Right cardiac atrium (tissue), 5 donors: Measurements from ENCODE around the gene RSPH3. TPM values are rescaled to one million over a fixed set of nuclear protein-coding genes. Genes with fewer than 3 reads are reported as not detected.
"Not testable (repeated sequence)": the region's sequence is repeated elsewhere in the genome, so short reads cannot be mapped to it uniquely, and the experiment has no call there.

Source experiments
- ATAC-seq, 2 donors: fragments of 200-7000 bp; cut with Tn5 transposase; one replicate each; pipeline versions ENCODE4 v1.8.0 to v1.9.1; 2020; ENCODE audit warnings: moderate library complexity in 2 of 2, mild to moderate bottlenecking in 1 of 2
- DNase-seq, 3 donors: peaks; one replicate each; pipeline ENCODE4 v3.0.0-alpha.2; 2020
- H3K27ac ChIP-seq: one replicate; pipeline ENCODE4 v1.5.1; 2013; ENCODE audit warnings: mild to moderate bottlenecking, low read length, control low read depth, moderate library complexity
- H3K27me3 ChIP-seq: one replicate; pipeline ENCODE4 v1.6.1; 2013; ENCODE audit not compliant: control insufficient read depth, insufficient read depth
- H3K4me1 ChIP-seq: one replicate; pipeline ENCODE4 v1.6.1; 2013; ENCODE audit warnings: low read length; ENCODE audit not compliant: control insufficient read depth, insufficient read depth
- H3K4me3 ChIP-seq: one replicate; pipeline ENCODE4 v1.5.1; 2013; ENCODE audit warnings: low read length, control low read depth
- H3K9me3 ChIP-seq: one replicate; pipeline ENCODE4 v1.6.1; 2013; ENCODE audit warnings: low read length; ENCODE audit not compliant: control insufficient read depth
- WGBS: extraction: QIAGEN DNeasy Blood & Tissue Kit; methylation state at CpG from one replicate; pipeline ENCODE4 v1.1.7; 2013; 5-methylcytosine and 5-hydroxymethylcytosine counted together
- intact Hi-C, 4 donors: fragments of 100-400 bp; cut with DNase I; formaldehyde crosslinking; loops; one replicate each; pipeline versions ENCODE4 v1.11.0 to v1.14.0; 2022 to 2023
- polyA plus RNA-seq: library from polyadenylated mRNA; stranded (reverse); fragments of 200-250 nt; gene quantifications from one replicate; pipeline ENCODE4 v1.2.3, GENCODE V29; 2013
- total RNA-seq, 4 donors: library from RNA; stranded (reverse); fragmentation: NEBNext Ultra II Directional; extraction: Animal tissue kit (Norgen Biotek cat#: 25700); gene quantifications; one replicate each; pipeline ENCODE4 v1.2.1, GENCODE V29; 2021
- donor health status: healthy with polysubstance abuse.
- donor health status: DM: no; HTN: yes; CAD: no.
- donor health status: DM: no; HTN: no; CAD: no.
- donor health status: DM: no; HTN: yes; CAD: no; lungs with severe emphysema.
- donor health status: DM: yes; HTN: yes; CAD: no.

RSPH3 gene
- total and polyA plus RNA-seq, 5 donors: 4.5 to 12.1 (median 10.5) TPM

DNA sequence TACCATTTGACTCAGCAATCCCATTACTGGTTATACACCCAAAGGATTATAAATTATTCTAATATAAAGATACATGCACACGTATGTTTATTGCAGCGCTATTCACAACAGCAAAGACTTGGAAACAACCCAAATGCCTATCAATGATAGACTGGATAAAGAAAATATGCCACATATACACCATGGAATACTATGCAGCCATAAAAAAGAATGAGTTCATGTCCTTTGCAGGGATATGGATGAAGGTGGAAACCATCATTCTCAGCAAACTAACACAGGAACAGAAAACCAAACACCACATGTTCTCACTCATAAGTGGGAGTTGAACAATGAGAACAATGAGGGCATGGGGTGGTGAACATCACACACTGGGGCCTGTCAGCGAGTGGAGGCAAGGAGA, 48.0 kb downstream of the RSPH3 start:
- H3K27ac ChIP-seq, H3K9me3 ChIP-seq, H3K4me1 ChIP-seq, H3K27me3 ChIP-seq, intact Hi-C loops, H3K4me3 ChIP-seq, ATAC-seq, DNase-seq: not testable (repeated sequence)
- WGBS: 92% methylated on average over 3 of the region's 3 CpGs

DNA sequence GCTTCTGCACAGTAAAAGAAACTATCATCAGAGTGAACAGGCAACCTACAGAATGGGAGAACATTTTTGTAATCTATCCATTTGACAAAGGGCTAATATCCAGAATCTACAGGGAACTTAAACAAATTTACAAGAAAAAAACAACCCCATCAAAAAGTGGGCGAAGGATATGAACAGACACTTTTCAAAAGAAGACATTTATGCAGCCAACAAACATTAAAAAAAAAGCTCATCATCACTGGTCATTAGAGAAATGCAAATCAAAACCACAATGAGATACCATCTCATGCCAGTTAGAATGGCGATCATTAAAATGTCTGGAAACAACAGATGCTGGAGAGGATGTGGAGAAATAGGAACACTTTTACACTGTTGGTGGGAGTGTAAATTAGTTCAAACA, 48.4 kb downstream of the RSPH3 start:
- H3K27me3 ChIP-seq, ATAC-seq, DNase-seq, H3K4me1 ChIP-seq, H3K27ac ChIP-seq, H3K4me3 ChIP-seq, H3K9me3 ChIP-seq, intact Hi-C loops: not testable (repeated sequence)
- WGBS: 96% methylated on average over 2 of the region's 2 CpGs

DNA sequence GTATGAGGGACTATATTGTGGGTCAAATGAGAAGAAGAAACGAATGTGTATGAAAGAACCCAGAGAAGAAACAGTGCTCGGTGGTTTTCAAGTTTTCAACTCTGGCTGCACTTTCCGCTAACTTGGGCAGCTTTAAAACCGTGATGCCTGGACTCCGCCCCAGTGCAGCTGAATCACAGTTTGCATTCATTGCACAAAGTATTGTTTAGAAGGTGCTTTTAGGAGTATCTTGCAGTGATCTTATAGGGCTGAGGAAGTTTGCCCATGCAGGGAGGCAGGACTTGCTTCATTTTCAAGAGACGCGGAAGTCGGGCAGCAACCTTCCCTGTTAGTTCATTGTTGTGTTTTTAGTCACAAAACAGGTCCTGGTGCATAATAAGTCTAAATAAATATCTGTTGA, 52.7 kb downstream of the RSPH3 start:
- Histone ChIP-seq H3K27ac (no peak overlapping the region), H3K27me3 (no peaks in the 10 kb centered on the region), H3K9me3 (no peaks in the 10 kb centered on the region), H3K4me1 (no peaks in the 10 kb centered on the region), H3K4me3 (no peak overlapping the region)
- 92% methylated on average over 8 of the region's 8 CpGs for WGBS
- no peak for ATAC-seq
- DNase-seq: no peak
- intact Hi-C loops: no loop called here

GRCh38 chr6:158943380-158944032, 56.5 kb downstream of the RSPH3 start:
- Histone ChIP-seq H3K27ac (no peak overlapping the region), H3K9me3 (no peaks in the 10 kb centered on the region), H3K4me3 (no peak overlapping the region), H3K4me1 (no peaks in the 10 kb centered on the region), H3K27me3 (no peaks in the 10 kb centered on the region)
- intact Hi-C loops: no loop called here
- ATAC-seq (no peak), DNase-seq (no peak)
- WGBS: 92% methylated on average over 3 of the region's 3 CpGs

GRCh38 chr6:158942349-158942748, 57.7 kb downstream of the RSPH3 start:
- Histone ChIP-seq H3K9me3 (no peaks in the 10 kb centered on the region), H3K4me3 (no peak overlapping the region), H3K27me3 (no peaks in the 10 kb centered on the region), H3K27ac (no peak overlapping the region), H3K4me1 (no peaks in the 10 kb centered on the region)
- DNase-seq: no peak
- no peak for ATAC-seq
- intact Hi-C loops: no loop called here
- 96% methylated on average over 2 of the region's 2 CpGs for WGBS

- no peaks in the 10 kb centered on the region for H3K9me3 ChIP-seq
- WGBS: 96% methylated on average over 2 of the region's 2 CpGs
- no peaks in the 10 kb centered on the region for H3K27me3 ChIP-seq
- no peak overlapping the region for H3K27ac ChIP-seq
- H3K4me1 ChIP-seq: no peaks in the 10 kb centered on the region
- ATAC-seq (no peak), DNase-seq (no peak)
- intact Hi-C loops: no loop called here
- no peak overlapping the region for H3K4me3 ChIP-seq
These were observed 58.8 kb downstream of the RSPH3 start for GRCh38 chr6:158941246-158941645.

DNA sequence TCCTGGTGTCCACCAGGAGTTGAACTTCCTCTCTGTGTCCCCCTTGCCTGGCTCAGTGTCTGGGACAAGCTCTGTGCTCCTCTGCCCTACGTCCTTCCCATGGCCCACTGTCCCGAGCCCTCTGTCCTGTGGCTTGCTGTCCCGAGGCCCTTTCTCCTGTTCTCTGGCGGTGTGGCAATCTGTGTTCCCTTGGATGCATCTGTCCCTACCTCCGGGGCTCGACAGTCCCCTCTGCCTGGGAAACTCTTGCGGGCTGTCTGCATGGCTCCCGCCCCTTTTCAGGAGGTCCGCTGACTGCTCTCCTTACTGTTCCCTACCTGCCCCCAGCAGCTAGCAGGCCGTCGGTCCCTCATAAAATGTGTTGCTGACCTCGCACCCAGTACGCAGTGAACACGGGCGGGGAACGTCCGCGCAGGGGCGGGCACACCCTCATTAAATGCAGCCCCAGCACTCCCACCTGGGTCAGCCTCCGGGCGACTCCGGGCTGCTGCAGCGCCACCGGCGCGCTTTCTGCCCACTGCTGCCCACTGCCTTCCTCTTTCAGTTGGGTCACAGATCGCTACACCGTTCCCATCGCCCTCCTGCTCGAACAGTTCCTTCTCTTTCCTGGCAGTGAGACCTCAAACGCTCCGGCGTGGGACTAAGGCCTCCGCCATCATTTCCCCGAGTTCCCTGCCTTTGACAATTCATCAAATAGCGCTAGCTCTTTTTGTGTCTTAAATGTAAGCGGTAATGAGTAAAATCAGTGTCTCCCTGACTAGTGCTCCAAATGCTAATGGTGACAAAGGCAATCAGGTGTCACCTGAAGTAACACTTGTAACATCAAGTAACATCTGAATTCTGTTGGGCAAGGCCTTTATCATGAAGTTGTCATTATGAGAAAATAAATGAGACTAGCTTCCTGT, 60.5 kb downstream of the RSPH3 start:
- no peaks in the 10 kb centered on the region for H3K4me1 ChIP-seq
- ATAC-seq (peak; percentile 63 to 66), DNase-seq (no peak)
- 32% methylated on average over 37 of the region's 37 CpGs for WGBS
- intact Hi-C loops: no loop called here
- no peak overlapping the region for H3K4me3 ChIP-seq
- no peaks in the 10 kb centered on the region for H3K9me3 ChIP-seq
- no peaks in the 10 kb centered on the region for H3K27me3 ChIP-seq
- no peak overlapping the region for H3K27ac ChIP-seq

DNA sequence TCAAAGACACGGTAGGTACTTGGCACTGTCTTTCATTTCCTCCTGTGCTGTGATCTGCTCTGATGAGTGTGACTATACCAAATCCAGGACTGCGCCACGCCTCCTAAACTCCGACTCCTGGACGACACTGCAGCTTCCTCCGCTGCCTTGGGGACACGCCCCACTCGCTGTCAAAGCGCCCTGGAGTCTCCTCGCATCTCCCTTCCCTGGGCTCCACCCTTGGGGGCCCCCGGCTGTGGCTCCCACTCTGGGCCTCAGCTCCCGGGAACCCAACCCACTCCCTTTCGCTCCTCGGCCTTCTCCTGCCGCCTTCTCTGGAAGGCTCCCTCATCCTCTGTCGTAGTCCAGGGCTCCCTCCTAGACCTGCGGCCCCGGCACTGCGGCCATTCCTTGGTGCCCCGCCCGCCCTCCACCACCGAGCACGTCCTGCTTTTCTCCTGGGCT, 61.2 kb downstream of the RSPH3 start:
- peak; percentile 76 to 77 for ATAC-seq
- peak in 2 of 3 donors; percentile 36 to 70 for DNase-seq
- H3K27ac ChIP-seq: no peak overlapping the region
- H3K27me3 ChIP-seq: no peaks in the 10 kb centered on the region
- H3K4me1 ChIP-seq: no peaks in the 10 kb centered on the region
- no peaks in the 10 kb centered on the region for H3K9me3 ChIP-seq
- no peak overlapping the region for H3K4me3 ChIP-seq
- intact Hi-C loops: no loop called here
- WGBS: 45% methylated on average over 23 of the region's 23 CpGs

- H3K9me3 ChIP-seq: no peaks in the 10 kb centered on the region
- H3K4me3 ChIP-seq: no peak overlapping the region
- H3K27me3 ChIP-seq: no peaks in the 10 kb centered on the region
- intact Hi-C loops: no loop called here
- DNase-seq (no peak), ATAC-seq (no peak)
- H3K27ac ChIP-seq: no peak overlapping the region
- WGBS: 87% methylated on average over 11 of the region's 11 CpGs
- H3K4me1 ChIP-seq: no peaks in the 10 kb centered on the region
These were observed 61.8 kb downstream of the RSPH3 start for GRCh38 chr6:158938220-158938619.

- ATAC-seq: no peak
- H3K27me3 ChIP-seq: no peaks in the 10 kb centered on the region
- no peak overlapping the region for H3K4me3 ChIP-seq
- DNase-seq: no peak
- H3K9me3 ChIP-seq: no peaks in the 10 kb centered on the region
- H3K4me1 ChIP-seq: no peaks in the 10 kb centered on the region
- 60% methylated on average over 5 of the region's 5 CpGs for WGBS
- H3K27ac ChIP-seq: no peak overlapping the region
- intact Hi-C loops: no loop called here
These were observed 65.8 kb downstream of the RSPH3 start for GRCh38 chr6:158934157-158934556.

GRCh38 chr6:158933079-158933595, 66.9 kb downstream of the RSPH3 start:
- DNase-seq: no peak
- H3K27me3 ChIP-seq: no peaks in the 10 kb centered on the region
- intact Hi-C loops: no loop called here
- H3K27ac ChIP-seq: no peak overlapping the region
- no peaks in the 10 kb centered on the region for H3K9me3 ChIP-seq
- WGBS: 82% methylated on average over 4 of the region's 4 CpGs
- H3K4me1 ChIP-seq: no peaks in the 10 kb centered on the region
- no peak overlapping the region for H3K4me3 ChIP-seq
- no peak for ATAC-seq
